SW480 (cell line): ENCODE data around the gene DOK6.
"Not testable (repeated sequence)": the region's sequence is repeated elsewhere in the genome, so short reads cannot be mapped to it uniquely, and the experiment has no call there.

ENCODE experiments used
- DNase-seq: peaks from one replicate; pipeline ENCODE4 v3.0.0-alpha.2; 2016; ENCODE audit warnings: low spot score

DOK6 gene

DNA sequence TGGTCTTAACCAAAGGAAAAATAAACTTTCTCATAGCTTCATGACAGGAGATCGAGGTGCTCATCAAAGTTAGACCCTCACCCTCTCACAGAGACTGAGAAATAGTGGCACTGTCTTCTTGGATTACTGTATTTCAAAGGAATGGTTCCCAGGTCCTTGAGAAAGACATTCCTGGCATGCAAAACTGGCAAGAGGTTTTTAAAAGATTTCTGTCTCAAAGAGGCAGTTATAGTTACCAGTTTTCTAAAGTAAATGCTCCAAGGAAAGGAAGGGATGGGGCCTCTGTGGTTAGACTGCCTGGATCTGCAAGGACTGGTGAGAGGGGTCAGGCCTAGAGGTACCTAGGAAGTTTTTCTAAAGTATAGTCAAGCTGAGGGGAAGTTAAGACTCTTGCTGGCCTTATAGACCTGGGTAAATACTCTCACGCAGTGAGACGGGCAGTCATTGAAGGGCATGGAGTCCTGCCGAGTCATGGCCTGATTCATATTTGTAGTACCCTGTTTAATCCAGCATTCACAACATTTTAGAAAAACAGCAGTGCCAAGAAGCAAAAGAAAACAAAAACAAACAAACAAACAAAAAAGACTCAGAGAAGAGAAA lies 226.1 kb downstream of the DOK6 start:
- DNase-seq: no peak

DNA sequence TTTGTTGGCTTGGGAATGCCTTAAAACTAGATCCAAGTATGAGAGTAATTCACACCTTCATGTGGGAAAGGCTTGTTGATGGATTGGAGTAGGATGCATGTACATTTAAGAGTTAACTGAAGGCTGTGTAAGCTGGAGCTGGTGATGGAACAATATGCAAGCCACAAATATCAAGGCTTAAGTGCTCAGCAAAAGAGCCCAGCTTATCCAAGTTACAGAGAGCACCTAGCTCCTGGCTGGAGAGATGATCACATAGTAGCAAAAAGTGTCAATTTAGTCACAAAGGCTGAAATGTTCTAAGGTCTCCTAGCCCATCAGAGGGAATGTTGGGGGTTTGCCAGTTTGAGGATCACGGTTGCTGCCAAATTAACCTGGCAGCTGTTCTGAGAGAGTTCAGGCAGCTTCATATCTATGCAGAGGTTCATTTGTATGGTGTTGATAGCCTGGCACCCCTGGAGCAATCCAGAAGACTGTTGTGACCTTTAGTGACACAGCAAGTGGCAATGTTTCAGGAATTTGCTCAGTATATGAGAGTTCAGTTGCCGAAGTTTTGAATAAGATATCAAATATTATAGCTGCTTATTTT lies 228.2 kb downstream of the DOK6 start:
- no peak for DNase-seq

DNA sequence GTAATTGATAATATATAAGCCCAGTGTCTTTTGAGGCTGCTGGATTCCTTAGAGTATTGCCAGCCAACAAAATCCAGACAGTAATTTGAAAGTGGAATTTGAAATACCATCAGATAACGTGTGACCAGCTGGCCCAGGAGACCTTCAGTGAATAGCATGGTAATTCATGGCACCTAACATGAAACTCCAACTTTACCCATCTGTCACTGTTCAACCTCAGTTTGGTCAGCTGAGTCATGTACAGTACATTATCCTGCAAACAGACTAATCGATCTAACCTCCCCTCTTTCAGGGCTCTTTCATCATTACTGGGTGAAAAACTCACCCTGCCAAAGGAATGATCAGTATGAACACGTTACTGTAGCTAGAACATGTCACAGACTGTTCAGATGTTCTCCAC lies 230.6 kb downstream of the DOK6 start:
- no peak for DNase-seq

DNA sequence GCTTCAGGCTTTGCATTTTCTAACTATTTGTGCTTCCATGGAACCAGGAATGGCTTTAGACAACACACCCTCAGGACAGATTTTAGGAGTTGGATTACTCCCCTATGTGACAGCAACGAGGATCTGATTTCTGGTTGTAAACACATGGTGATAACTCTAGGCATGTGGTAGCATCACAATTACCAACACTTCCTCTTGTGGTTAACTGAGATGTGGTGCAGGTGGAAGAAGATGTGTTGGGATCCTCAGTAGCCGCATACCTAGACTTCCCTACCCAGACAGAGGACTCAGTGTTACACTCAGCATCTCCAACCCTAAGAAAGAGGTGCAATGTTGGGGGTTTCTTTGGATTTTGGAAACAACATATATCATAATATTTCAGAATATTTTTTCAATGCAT lies 234.8 kb downstream of the DOK6 start:
- no peak for DNase-seq

DNA sequence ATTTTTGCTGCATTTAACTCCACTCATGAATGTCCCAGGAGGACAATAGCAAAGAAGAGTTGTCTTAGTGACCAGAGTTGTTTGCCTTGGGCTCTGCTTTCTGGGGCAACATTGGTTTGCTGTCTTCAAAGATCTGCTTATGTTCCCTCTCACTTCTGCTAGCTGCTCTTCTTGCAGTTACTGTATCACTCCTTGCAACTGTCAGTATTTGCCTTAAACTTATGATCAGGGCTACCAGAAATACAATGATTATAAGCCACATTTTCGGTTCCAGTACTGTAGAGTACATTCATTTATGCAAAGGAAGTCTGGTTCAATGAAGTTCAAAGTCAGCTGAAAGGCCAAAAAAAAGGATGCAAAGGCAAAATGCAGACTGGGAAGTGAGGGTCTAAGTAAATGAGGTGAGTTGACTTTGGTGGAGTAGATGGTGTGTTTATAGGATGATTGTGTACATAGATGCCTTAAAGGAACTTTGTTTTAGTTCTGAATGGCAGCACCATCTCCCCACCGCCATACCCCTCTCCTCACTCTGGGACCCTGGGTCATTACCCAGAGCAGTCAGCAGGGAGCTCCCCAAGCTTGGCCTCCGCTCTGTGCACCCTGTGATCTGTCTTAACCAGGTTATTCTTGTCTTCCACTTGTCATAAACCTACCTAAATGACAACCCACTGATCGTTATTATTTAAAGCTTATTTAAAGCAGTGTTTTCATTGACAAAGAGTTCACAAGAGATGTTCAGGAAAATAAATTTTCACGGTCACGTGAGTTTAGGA lies 236.0 kb downstream of the DOK6 start:
- DNase-seq: no peak

DNA sequence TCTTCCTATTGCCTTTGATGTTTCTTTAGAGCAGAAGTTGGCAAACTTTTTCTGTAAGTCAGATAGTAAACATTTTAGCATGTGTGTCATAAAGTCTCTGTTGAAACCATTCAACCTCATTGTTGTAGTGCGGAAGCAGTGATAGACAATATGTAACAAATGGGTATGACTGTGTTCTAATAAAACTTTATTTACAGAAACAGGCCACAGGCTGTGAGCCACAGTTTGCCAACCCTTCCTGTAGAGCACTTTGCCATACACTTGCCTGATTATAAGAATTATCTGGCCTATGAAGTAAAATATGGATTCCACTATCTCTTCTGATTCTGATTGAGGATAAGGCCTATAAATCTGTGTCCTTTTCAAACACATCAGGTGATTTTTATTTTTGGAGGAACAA lies 237.4 kb downstream of the DOK6 start:
- DNase-seq: no peak

DNA sequence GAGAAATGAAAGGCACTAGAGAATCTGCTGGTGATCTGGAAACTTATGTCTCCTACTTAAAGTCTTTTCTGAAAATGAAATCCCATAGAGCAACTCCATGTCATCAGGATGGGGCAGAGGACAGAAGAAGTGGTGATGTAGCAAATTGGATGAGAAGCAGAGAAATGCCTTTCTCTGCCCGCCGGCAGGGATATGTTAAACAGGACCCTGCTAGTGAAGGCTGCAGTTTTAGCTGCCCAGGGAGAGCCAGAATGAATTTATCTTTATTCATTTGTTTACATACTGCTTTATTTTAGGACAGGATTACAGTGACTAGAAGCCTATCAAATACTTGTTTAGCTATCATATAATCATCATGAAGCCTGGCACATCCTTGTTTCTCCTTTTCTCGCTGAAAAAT lies 247.0 kb downstream of the DOK6 start:
- no peak for DNase-seq

DNA sequence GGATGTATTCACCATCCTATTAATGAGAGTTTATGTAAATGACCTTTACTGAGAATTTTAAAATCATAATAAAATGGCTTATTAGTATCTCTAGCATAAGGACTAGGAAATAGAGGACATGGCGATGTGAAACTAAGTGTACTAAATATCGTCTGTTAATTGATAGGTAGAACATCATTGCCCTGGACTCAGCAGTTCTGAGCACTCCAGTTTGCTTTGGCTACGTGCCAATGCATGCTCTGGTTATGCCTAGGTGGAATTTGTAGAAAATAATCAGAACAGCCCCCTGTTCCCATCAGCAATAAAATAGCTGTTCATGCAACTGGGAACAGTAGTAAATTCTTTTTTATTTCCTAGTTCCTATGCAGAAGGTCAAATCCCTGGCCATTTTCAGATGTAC lies 247.8 kb downstream of the DOK6 start:
- no peak for DNase-seq

DNA sequence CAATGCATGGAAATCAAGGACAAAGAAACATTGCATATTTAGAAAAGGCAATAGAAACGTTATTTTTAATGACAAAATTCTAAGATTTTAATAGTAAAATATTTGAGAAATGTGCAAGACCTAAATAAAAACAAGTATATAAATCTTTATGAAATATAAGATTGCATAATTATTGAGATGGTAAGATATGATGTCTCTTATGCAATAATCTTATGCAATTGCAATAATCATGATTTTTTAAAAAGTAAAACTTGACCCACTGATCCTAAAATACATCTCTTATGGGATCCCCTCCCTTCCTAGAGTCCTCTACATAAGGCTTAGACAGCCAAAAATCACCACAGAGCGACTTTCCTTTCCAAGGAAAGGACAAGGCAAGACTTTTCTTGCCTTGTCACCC lies 249.0 kb downstream of the DOK6 start:
- DNase-seq: no peak

DNA sequence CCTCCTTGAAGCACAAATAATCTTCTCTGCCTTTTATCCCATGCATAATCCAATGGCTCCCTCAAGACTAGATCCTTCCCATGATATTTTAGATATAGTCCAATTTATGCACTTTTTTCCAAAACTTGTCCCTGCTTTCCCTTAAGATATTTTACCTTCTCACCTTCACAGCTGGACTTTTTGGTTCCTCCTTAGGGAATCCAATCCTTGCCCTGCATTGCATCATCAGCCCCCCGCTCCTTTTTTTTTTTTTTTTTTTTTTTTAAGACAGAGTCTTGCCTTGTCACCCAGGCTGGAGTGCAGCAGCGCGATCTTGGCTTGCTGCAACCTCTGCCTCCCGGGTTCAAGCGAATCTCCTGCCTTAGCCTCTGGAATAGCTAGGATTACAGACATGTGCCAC lies 250.6 kb downstream of the DOK6 start:
- no peak for DNase-seq

DNA sequence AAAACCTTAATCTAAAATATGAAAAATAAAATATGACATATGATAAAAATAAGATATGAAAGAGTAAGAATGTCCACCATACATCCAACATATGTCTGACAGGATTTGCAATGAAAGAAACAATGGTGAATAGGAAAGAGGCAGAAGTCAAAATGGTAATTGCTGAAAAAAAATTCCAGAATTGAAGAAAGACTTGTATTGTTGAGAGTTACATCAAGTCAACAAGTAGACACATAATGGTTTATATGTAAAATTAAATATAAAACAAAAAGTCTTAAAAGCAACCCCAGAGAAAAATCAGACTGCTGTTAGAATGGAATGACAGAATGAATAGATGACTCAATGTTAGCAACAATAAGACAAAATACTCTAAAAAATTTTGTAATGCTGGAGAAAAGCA lies 255.1 kb downstream of the DOK6 start:
- no peak for DNase-seq

DNA sequence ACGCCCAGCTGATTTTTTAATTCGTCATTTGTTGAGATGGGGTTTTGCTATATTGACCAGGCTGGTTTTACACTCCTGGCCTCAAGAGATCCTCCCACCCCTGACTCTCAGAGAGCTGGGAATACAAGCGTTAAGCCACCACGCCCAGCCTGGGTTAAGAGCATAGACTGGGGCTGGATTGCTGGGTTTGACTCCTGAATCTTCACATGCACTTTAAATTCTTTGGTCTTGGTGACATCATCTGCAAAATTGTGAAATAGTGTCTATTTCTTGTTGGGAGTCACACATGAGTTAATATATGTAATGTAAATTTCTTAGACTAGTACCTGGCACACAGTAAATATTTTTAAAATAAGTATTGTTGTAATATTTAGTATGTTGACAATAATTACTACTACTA lies 257.4 kb downstream of the DOK6 start:
- DNase-seq: no peak

DNA sequence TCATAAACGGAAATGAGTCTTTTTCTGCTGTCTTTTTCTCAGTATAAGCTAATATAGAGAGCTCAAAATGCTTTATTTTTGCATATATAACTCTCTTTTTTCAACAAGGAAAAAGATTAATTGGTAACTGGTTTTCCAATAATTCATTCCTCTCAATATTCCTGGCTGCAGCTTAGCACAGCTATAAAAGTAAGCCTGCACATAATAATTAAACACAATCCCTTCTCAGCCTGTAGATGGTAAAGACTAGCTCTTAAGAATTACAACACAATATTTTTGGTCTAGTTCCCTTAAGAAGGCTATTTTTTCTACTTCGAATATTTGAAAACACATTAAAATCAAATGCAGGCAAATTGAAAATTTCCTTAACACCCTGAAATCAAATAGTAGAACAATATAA lies 258.0 kb downstream of the DOK6 start:
- DNase-seq: no peak

DNA sequence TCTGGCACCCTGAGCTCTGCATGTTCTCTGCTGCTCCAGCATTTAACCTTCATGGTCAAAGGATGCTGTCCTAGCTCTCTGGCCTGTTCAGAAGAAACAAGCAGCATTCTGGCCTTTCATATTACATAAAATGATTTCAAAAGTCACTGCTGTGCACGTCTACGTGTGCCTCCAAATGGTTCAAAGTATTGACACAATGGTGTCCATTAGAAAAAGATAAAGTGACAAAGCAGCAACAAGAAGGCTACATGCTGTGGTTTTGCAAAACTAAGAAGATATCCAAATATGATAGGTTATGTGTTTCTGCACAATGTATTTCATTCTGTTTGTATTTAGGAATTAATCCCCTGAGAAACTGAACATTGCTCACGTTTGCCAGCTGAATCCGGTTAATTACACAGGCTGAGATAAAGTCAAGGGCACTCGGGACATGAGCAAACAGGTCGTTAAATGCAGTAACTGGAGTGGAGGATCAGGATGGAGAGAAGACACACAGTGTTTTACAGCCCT lies 258.5 kb downstream of the DOK6 start:
- no peak for DNase-seq

DNA sequence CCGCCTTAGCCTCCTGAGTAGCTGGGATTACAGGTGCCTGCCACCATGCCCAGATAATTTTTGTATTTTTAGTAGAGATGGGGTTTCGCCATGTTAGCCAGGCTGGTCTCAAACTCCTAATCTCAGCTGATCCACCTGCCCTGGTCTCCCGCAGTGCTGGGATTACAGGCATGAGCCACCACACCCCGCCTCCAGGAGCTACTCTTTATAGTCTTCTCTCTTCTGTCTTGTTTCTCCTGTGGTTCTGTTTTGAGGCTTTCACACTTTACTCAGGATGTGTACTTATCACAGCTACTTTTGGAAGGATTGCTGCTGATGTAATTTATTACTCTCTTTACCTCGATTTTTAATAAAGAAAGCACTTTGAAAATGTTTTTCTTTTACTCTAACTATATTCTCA lies 261.4 kb downstream of the DOK6 start:
- not testable (repeated sequence) for DNase-seq

DNA sequence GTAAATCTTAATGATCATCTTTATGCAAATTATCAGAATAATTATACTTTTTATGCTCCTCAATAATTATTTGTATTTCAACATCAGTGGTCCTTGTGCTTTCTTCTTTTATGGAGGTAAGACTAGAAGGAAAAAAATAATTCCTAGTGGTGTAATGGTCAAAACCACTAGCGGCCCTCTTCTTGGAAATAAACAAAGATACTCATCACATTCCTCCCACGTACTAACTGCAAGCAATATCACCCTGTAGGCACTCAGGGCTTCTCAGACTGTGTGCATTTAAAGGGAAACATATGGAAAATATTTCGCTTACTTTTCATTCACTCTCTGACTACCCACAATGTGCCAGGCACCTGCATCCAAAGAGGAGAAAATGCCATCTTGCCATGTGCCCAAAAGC lies 263.7 kb downstream of the DOK6 start:
- no peak for DNase-seq

DNA sequence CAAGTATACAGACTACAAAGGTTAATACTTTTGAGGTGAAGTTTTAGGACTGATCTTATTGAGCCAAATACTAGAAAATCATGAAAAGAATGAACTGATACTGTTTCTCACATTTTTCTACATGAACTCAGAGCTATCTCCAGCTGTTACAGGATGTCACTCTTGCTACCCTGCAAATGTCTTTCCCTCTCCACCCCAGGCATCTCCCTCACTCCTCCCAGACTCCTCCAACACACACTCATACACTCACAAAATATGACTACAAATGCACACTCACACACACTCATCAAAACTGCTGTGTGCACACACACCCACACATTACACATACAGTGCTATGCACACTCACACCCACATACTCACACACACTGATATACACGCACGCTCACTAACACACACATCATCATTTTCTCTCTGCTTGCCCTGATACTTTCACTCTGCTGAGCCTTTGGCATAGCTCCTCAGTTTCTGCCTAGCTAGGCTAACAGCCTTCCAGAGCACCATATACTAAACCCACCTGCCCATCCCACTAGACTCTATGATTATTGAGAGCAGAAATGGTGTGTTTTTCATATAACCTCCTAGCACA lies 273.7 kb downstream of the DOK6 start:
- DNase-seq: no peak

DNA sequence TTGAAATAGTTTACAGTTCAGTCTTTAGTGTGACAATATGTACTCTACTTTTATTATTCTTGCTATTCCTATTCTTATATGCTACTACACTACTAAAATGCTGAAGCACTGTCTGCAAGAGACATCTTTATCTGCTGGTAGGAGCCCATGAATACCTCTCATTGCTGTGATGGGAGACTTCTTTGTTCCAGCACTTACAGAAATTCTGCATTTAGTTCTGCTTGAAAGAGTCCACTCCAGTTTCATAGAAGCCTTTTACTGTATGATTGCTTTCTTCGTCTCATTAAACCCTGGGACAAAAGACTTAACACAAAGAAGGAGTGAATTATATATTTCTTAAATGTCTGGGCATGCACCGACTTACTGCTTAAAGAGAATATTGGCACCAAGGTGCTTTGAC lies 274.3 kb downstream of the DOK6 start:
- DNase-seq: no peak

DNA sequence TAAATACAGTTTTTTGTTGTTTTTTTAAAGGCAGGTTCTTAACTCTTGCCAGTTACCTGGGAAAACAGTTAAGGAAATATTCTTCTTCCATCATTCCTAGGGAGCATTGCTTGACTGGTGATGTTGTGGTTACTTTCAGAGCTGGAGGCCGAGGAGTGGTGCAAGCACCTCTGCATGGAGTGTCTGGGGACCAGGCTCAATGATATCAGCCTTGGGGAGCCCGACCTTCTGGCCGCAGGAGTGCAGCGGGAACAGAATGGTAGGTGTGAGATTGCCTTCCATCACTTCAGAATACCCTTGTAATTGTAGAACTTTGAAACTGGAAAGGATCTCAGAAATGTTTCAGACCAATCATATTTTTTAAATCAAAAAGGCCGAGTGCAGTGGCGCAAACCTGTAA lies 276.9 kb downstream of the DOK6 start:
- no peak for DNase-seq

DNA sequence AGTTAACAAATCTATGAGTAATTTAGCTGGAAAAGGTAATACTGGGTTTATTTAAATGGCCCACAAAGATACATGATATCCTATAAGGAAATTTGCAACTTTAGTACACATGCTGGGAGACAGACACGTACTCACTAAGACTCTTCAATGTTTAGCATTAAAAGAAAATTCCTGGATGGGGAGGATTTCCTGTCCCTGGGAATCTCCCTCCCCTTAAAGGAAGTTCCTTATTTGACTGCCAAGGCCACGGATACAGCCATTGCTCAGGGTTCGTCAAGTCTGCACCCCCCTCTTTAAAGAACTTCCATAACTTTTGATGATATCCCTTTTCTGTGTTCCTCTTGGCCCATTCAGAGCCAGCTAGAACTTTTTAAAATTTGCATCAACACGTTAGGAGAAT lies 279.4 kb downstream of the DOK6 start:
- DNase-seq: no peak

DNA sequence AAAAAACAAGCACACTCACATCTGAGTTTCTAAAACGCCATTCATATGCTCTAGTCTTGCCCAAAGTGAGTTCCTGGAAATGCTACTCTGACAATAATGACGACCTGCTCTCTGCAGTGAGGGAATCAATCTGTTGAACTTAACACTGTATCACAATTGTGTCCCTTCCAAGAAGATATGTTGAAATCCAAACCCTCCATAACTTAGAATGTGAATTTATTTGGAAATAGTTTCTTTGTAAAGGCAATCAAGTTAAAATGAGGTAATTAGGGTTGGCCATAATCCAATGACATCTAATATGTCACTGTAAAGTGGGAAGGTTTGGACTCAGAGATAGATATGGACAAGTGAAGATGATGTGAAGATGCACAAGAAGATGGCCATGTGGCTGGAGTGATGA lies 282.5 kb downstream of the DOK6 start:
- no peak for DNase-seq

DNA sequence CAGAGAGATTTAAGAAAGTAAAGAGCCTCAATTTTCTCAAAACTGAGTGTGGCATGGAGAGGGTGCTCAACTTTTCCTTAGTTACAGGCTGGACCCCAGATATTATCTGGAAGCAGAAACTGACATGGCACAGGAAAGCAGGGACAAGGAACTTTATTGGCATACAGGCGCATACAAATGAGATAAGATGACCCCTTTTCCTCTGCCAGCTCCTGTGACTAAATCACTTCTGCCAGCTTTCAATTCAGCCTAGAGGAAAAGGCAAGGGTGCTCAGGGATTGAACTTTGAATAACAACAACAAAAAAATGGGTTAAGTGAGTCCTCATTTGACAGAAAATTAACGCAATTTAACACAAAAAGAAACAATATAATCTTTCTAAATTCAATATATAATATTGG lies 284.1 kb downstream of the DOK6 start:
- no peak for DNase-seq

DNA sequence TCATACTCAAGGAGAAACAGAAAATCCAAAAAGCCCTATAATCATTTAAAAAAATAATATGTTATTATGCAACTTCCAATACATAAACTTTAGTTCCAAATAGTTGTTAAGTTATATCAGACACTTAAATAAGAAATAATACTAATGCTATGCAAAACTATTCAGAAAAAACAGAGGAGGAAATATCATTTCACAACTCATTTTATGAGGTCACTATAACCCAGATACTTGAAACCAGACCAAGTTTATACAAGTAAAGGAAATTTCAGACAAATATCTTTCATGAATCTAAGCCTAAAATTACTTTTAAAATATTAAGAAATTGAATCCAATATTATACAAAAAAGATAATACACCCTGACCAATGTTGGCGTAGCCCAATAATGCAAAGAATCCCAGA lies 286.2 kb downstream of the DOK6 start:
- DNase-seq: no peak
